ENCODE data around the gene PTPRZ1. TPM values are rescaled to one million over a fixed set of nuclear protein-coding genes. Genes with fewer than 3 reads are reported as not detected.

PTPRZ1 gene
- total and polyA plus RNA-seq, 2 of the 8 experiments (the other 6 are each of a cell fraction or from before 2014, with no cell fraction given), result 112 to 135 TPM

GRCh38 chr7:122070834-122071233, 197.9 kb downstream of the PTPRZ1 start (continued):
- TF ChIP-seq, protein P1, sequence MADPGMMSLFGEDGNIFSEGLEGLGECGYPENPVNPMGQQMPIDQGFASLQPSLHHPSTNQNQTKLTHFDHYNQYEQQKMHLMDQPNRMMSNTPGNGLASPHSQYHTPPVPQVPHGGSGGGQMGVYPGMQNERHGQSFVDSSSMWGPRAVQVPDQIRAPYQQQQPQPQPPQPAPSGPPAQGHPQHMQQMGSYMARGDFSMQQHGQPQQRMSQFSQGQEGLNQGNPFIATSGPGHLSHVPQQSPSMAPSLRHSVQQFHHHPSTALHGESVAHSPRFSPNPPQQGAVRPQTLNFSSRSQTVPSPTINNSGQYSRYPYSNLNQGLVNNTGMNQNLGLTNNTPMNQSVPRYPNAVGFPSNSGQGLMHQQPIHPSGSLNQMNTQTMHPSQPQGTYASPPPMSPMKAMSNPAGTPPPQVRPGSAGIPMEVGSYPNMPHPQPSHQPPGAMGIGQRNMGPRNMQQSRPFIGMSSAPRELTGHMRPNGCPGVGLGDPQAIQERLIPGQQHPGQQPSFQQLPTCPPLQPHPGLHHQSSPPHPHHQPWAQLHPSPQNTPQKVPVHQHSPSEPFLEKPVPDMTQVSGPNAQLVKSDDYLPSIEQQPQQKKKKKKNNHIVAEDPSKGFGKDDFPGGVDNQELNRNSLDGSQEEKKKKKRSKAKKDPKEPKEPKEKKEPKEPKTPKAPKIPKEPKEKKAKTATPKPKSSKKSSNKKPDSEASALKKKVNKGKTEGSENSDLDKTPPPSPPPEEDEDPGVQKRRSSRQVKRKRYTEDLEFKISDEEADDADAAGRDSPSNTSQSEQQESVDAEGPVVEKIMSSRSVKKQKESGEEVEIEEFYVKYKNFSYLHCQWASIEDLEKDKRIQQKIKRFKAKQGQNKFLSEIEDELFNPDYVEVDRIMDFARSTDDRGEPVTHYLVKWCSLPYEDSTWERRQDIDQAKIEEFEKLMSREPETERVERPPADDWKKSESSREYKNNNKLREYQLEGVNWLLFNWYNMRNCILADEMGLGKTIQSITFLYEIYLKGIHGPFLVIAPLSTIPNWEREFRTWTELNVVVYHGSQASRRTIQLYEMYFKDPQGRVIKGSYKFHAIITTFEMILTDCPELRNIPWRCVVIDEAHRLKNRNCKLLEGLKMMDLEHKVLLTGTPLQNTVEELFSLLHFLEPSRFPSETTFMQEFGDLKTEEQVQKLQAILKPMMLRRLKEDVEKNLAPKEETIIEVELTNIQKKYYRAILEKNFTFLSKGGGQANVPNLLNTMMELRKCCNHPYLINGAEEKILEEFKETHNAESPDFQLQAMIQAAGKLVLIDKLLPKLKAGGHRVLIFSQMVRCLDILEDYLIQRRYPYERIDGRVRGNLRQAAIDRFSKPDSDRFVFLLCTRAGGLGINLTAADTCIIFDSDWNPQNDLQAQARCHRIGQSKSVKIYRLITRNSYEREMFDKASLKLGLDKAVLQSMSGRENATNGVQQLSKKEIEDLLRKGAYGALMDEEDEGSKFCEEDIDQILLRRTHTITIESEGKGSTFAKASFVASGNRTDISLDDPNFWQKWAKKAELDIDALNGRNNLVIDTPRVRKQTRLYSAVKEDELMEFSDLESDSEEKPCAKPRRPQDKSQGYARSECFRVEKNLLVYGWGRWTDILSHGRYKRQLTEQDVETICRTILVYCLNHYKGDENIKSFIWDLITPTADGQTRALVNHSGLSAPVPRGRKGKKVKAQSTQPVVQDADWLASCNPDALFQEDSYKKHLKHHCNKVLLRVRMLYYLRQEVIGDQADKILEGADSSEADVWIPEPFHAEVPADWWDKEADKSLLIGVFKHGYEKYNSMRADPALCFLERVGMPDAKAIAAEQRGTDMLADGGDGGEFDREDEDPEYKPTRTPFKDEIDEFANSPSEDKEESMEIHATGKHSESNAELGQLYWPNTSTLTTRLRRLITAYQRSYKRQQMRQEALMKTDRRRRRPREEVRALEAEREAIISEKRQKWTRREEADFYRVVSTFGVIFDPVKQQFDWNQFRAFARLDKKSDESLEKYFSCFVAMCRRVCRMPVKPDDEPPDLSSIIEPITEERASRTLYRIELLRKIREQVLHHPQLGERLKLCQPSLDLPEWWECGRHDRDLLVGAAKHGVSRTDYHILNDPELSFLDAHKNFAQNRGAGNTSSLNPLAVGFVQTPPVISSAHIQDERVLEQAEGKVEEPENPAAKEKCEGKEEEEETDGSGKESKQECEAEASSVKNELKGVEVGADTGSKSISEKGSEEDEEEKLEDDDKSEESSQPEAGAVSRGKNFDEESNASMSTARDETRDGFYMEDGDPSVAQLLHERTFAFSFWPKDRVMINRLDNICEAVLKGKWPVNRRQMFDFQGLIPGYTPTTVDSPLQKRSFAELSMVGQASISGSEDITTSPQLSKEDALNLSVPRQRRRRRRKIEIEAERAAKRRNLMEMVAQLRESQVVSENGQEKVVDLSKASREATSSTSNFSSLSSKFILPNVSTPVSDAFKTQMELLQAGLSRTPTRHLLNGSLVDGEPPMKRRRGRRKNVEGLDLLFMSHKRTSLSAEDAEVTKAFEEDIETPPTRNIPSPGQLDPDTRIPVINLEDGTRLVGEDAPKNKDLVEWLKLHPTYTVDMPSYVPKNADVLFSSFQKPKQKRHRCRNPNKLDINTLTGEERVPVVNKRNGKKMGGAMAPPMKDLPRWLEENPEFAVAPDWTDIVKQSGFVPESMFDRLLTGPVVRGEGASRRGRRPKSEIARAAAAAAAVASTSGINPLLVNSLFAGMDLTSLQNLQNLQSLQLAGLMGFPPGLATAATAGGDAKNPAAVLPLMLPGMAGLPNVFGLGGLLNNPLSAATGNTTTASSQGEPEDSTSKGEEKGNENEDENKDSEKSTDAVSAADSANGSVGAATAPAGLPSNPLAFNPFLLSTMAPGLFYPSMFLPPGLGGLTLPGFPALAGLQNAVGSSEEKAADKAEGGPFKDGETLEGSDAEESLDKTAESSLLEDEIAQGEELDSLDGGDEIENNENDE (IDR thresholded peaks at IDR 0.05; ENCODE audit: insufficient replicate concordance, low read length), result no peak
- no peak for TF ChIP-seq TCF12 (IDR thresholded peaks at IDR 0.05; ENCODE audit: low read depth, low read length)
- TF ChIP-seq RBBP5 (IDR thresholded peaks at IDR 0.05; ENCODE audit: borderline replicate concordance, low read depth, low read length), result no peak
- no peak for TF ChIP-seq GTF2F1 (IDR thresholded peaks at IDR 0.05; ENCODE audit: borderline replicate concordance, low read depth, low read length)

Measured in H1 (cell line).